A549 treated with ZK216348 at 1 μM for 4 hours (cell line): ENCODE results near the gene RPH3AL. TPM values are rescaled to one million over a fixed set of nuclear protein-coding genes. Genes with fewer than 3 reads are reported as not detected.

Experiments used
- total RNA-seq: library from RNA; stranded (reverse); fragments of 200-300 nt; extraction: Qiagen RNA extraction; gene quantifications from 5 replicates; pipeline ENCODE4 v1.2.3, GENCODE V29; 2022; ENCODE audit warnings: low read depth

The RPH3AL gene
- 22.5 to 39.4 TPM (median 30.4 TPM) in 5 replicates for total RNA-seq

GRCh38 chr17:352421-353212 lies at the start of gene RPH3AL:
Gene RPH3AL (minus strand): TSS chr17:352807. CDS start chr17:327543, 25,264 bp downstream.

GRCh38 chr17:181245-182049 lies 171.2 kb downstream of the RPH3AL start, which contains the start of gene DOC2B:
Gene DOC2B (minus strand): TSS chr17:181650. CDS start chr17:181479, 171 bp downstream.

Other genes starting within 250 kb of the RPH3AL start
- gene SCGB1C2, start 215.2 kb downstream of the RPH3AL start, total RNA-seq: not detected in 5 replicates
- gene DOC2B, start 171.2 kb downstream of the RPH3AL start, total RNA-seq: 1.2 to 2.4 TPM (median 1.7 TPM) in 5 replicates
- gene RFLNB, start 93.1 kb upstream of the RPH3AL start, total RNA-seq: 24.0 to 35.8 TPM (median 30.0 TPM) in 5 replicates